Measurements from ENCODE around the gene EYS.

Gene EYS

DNA sequence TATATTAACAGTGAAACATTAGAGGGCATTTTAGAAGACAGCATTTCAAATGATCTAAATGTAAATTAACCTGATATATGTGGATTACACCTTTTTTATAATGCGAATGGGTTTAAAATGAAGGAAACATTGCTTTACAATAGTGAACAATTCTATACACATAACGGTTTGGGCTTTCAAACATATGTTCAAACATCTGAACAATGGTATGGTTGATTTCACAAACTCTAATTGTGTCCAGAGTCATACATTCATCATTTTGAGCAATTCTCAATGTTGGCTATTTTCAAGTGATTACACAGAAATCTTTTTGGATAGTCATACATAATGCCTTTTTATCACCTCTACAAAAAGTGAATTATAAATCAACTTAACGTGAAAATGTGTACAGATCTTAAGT, 1493.3 kb downstream of the EYS start:
- TF ChIP-seq, protein P1, sequence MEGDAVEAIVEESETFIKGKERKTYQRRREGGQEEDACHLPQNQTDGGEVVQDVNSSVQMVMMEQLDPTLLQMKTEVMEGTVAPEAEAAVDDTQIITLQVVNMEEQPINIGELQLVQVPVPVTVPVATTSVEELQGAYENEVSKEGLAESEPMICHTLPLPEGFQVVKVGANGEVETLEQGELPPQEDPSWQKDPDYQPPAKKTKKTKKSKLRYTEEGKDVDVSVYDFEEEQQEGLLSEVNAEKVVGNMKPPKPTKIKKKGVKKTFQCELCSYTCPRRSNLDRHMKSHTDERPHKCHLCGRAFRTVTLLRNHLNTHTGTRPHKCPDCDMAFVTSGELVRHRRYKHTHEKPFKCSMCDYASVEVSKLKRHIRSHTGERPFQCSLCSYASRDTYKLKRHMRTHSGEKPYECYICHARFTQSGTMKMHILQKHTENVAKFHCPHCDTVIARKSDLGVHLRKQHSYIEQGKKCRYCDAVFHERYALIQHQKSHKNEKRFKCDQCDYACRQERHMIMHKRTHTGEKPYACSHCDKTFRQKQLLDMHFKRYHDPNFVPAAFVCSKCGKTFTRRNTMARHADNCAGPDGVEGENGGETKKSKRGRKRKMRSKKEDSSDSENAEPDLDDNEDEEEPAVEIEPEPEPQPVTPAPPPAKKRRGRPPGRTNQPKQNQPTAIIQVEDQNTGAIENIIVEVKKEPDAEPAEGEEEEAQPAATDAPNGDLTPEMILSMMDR (IDR thresholded peaks at IDR 0.05; ENCODE audit: low read depth, low read length), result no peak
- H3K4me3 ChIP-seq (ENCODE audit: low read depth, low read length), result no peak overlapping the region
- in situ Hi-C loops (cut with HindIII; ENCODE audit: low sequenced_read_pairs), result no loop called here
- DNase-seq (ENCODE audit: low read depth, low spot score), result no peak

DNA sequence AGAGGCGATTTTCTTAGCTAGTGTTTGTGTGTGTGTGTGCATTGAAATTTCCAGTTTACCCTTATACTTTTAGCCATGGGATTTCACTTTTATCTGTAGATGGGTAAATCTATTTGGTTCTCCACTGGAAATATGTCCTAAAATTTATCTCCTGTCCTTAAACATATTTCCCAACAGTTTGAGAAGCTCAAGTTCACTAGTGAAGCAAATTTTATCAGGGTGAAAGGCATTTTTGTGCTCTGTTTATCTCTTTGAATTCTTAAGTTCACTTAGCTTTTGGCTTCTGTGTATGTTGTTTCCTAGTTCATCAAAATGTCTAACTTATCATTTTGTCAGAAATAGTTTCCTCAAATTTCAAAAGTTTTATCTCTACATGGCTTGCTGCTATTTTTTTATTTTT, 1509.8 kb downstream of the EYS start:
- DNase-seq (ENCODE audit: low read depth, low spot score), result no peak
- H3K4me3 ChIP-seq (ENCODE audit: low read depth, low read length), result no peak overlapping the region
- TF ChIP-seq, protein P1 (IDR thresholded peaks at IDR 0.05; ENCODE audit: low read depth, low read length), result no peak
- in situ Hi-C loops (cut with HindIII; ENCODE audit: low sequenced_read_pairs), result no loop called here

DNA sequence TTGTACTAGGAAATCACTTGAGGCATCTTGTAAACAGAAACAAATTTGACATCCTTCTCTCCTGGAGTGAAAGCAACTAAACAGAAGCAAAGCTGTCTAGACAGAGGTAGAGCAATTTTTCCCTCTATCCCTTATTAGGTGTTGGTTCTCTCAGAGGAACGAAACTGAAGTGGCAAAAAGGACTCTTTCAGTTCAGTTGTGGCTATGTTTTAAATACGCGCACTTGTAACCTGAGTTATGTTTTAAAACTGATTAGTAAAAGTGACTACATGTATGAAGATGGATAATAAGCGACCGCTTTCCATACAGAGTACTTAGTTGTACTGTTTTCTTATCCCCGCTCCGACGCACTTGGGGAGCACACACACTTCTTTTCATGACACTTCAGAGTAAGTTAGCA, 1520.4 kb downstream of the EYS start:
- TF ChIP-seq, protein P1 (IDR thresholded peaks at IDR 0.05; ENCODE audit: low read depth, low read length), result no peak
- in situ Hi-C loops (cut with HindIII; ENCODE audit: low sequenced_read_pairs), result no loop called here
- H3K4me3 ChIP-seq (ENCODE audit: low read depth, low read length), result no peak overlapping the region
- DNase-seq (ENCODE audit: low read depth, low spot score), result no peak

DNA sequence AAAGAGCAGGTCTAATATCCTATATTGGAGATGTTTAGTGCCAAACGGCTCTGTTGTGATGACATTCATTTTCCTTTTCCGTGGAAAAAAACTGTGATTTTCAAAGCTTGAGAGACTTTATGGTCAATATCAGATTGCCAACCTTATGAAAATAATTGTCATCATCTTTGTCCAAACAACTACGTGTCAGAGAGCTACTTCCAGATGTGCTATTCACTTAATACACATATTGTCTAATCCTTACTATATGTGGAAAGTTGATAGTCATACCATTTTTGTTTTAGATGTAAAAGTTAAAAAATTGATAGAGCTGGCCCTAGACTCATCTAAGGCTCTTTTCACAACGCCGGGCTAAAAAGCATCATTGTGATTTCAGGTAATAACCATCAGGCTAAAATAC, 1521.4 kb downstream of the EYS start:
- TF ChIP-seq, protein P1 (IDR thresholded peaks at IDR 0.05; ENCODE audit: low read depth, low read length), result no peak
- in situ Hi-C loops (cut with HindIII; ENCODE audit: low sequenced_read_pairs), result no loop called here
- no peak overlapping the region for H3K4me3 ChIP-seq (ENCODE audit: low read depth, low read length)
- DNase-seq (ENCODE audit: low read depth, low spot score), result no peak

DNA sequence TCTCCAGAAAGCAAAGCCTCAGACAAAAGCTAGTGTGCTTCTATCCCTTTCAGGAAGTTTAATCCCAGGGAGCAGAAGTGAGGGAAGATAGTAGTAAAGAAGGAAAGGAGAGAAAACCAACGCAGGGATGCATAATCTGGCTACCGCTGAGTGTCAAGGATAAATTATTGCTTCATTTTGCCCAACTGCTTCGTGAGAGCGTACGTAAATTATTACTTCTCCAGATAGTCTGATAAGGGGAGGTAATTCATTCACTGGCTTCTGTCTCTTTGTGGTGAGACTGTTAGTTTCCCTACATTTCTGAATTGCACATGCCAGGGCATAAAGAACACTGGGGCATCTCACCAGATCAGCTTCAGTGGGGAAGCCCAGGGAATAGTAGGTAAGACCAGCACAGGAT, 1531.7 kb downstream of the EYS start:
- H3K4me3 ChIP-seq (ENCODE audit: low read depth, low read length), result no peak overlapping the region
- no peak for DNase-seq (ENCODE audit: low read depth, low spot score)
- in situ Hi-C loops (cut with HindIII; ENCODE audit: low sequenced_read_pairs), result no loop called here
- TF ChIP-seq, protein P1 (IDR thresholded peaks at IDR 0.05; ENCODE audit: low read depth, low read length), result no peak

DNA sequence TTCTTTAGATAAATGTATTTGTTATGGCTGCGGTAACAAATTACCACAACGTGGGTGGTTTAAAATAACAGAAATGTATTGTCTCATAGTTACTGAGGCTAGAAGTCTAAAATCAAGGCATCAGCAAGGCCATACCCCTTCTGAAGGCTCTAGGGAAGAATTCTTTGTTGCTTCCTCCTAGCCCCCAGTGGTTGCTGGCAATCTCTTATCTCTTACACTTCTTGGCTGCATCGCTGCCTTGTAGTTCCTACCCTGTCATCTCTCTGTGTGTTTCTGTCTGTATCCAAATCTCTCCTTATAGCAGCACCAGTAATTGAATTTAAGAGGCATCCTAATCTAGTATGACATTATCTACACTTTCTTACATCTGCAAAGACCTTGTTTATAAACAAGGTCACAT, 1536.7 kb downstream of the EYS start:
- no peak for DNase-seq (ENCODE audit: low read depth, low spot score)

More for the DNA sequence above, 1536.7 kb downstream of the EYS start:
- no peak overlapping the region for H3K4me3 ChIP-seq (ENCODE audit: low read depth, low read length)
- in situ Hi-C loops (cut with HindIII; ENCODE audit: low sequenced_read_pairs), result no loop called here
- TF ChIP-seq, protein P1 (IDR thresholded peaks at IDR 0.05; ENCODE audit: low read depth, low read length), result no peak
